GM12864 (cell line): ENCODE measurements around the gene ACOT12.

Source experiments
- DNase-seq: peaks from one replicate; pipeline ENCODE4 v3.0.0-alpha.2; 2011; ENCODE audit warnings: low read depth
- H3K4me3 ChIP-seq: 2 replicates; pipeline ENCODE4 v1.5.1; 2011; ENCODE audit warnings: mild to moderate bottlenecking, low read depth, low read length, control low read depth
- TF ChIP-seq, protein P1 (sequence below): IDR thresholded peaks from 2 replicates; pipeline ENCODE4 v1.5.1; 2011; ENCODE audit warnings: low read depth, mild to moderate bottlenecking, moderate library complexity, low read length, control low read depth, inconsistent platforms; ENCODE audit errors: missing control alignments

Gene ACOT12

DNA sequence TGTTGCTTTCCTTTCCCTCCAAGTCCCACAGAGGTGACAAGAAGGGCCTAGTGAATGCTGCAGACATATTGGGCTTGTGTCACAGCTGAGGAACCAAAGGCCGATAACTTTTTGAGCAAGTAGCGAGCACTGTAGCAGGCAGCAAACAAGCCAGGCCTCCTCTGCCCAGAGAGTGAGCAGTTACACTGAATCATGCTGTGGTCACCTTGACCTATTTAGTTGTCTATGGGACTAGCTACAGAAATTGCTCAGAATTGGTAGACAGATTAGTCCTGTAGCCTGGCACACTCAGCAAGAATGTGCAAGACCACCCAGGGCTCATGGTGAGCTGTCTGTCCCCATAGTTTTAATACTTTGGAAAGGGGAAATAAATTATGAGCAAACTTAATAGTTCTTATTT is 67.4 kb downstream of the ACOT12 start:
- DNase-seq, result no peak
- TF ChIP-seq, protein P1, sequence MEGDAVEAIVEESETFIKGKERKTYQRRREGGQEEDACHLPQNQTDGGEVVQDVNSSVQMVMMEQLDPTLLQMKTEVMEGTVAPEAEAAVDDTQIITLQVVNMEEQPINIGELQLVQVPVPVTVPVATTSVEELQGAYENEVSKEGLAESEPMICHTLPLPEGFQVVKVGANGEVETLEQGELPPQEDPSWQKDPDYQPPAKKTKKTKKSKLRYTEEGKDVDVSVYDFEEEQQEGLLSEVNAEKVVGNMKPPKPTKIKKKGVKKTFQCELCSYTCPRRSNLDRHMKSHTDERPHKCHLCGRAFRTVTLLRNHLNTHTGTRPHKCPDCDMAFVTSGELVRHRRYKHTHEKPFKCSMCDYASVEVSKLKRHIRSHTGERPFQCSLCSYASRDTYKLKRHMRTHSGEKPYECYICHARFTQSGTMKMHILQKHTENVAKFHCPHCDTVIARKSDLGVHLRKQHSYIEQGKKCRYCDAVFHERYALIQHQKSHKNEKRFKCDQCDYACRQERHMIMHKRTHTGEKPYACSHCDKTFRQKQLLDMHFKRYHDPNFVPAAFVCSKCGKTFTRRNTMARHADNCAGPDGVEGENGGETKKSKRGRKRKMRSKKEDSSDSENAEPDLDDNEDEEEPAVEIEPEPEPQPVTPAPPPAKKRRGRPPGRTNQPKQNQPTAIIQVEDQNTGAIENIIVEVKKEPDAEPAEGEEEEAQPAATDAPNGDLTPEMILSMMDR, result no peak
- no peak overlapping the region for H3K4me3 ChIP-seq

DNA sequence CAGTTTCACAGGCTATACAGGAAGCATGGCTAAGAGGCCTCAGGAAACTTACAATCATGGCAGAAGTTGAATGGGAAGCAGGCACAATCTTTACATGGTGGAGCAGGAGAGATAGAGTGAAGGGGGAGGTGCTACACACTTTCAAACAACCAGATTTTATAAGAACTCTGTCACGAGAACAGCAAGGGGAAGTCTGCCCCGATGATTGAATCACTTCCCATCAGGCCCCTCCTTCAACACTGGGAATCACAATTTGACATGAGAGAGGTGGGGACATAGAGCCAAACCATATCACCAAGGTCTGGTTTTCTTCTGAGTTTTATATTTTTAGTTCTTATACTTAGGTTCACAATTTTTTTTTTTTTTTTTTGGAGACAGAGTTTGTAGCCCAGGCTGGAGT is 76.4 kb downstream of the ACOT12 start:
- H3K4me3 ChIP-seq, result no peak overlapping the region
- TF ChIP-seq, protein P1, result no peak
- no peak for DNase-seq

DNA sequence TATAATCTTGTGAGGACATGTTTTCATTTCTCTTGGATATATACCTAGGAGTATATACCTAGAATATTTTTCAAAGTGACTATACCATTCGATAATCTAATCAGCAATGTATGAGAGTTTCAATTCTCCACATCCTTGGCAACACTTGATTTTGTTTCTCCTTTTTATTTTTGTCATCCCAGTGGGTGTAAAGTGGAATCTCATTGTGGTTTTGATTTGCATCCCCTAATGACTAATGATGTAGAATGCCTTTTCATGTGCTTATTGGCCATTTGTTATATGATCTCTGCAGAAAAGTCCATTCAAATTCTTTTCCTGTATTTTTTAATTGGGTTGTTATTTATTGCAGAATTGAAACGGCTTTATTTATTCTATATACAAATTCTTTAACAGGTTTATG is 77.4 kb downstream of the ACOT12 start:
- TF ChIP-seq, protein P1, result no peak
- no peak for DNase-seq

DNA sequence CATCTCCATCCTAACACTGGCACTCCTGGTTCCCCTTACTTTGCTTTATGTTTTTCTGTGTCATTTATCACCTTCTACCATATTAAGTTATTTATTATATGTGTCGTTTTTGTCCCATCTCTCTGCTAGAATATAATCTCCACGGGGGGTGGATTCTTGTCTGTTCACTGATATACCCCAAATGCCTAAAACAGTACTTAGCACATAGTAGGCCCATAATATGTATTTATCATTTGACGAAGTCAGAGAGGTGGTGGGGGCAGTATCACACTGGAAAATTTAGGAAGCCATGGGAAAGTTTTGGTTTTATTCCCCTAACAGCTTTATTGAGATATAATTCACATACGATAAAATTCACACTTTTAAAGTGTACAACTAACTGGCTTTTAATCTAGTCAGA is 78.1 kb downstream of the ACOT12 start:
- TF ChIP-seq, protein P1, result no peak
- no peak for DNase-seq

More for the DNA sequence above, 77.4 kb downstream of the ACOT12 start:
- no peak overlapping the region for H3K4me3 ChIP-seq

DNA sequence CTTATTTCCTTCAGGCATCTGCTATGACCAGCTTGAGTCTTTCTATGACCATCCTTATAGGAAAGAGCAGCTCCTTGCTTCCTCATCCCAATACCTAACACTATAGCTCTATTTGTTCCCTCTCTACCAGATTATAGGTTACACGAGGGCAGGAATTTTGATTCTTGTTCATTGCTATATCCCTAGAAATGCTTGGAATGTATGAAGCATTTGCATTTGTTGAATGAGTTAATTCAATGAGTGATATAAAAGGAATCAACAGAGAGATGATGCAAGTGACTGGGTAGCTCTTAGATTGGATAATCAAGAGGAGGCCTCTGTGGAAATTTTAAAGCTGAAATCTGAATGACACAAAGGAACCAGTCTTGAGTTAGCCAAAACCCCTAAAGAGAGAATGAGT is 78.6 kb downstream of the ACOT12 start:
- TF ChIP-seq, protein P1, result no peak
- no peak overlapping the region for H3K4me3 ChIP-seq
- DNase-seq, result no peak

More for the DNA sequence above, 78.1 kb downstream of the ACOT12 start:
- H3K4me3 ChIP-seq, result no peak overlapping the region

DNA sequence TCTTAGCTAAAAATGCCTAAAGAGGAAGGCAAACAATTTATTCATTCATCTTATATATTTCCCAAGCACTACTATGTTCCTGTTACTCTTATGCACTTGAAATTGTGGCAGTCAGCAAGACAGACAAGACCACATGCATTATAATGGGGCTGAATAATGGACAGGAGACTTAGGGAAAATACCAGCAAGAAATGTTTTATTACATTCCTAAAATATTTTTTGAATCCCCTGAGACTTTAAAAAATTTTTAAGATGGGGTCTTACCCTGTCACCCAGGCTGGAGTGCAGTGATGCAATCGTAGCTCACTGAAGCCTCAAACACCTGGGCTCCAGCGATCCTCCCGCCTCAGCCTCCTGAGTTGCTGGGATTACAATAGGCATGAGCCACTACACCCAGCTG is 79.4 kb downstream of the ACOT12 start:
- TF ChIP-seq, protein P1, result no peak
- H3K4me3 ChIP-seq, result no peak overlapping the region
- no peak for DNase-seq

DNA sequence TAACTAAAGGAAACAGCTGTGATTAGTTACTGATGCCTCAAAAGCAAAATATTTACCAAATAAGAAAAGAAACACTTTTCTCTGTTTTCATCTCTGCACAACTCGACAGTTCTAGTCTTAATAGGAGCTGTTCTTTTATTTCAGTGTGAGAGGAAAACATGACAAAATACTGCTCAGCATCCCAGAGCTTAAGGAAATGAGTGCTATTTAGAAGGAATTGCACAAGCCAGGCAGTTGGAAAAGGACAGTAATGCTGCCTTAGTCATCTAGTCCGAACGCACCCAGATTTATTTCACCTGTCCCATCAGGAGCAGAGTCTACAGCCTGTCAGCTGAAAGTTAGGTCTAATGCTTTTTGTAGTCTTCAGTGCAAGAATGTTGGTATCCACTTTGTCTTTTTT is 80.2 kb downstream of the ACOT12 start:
- TF ChIP-seq, protein P1, result no peak
- no peak overlapping the region for H3K4me3 ChIP-seq
- DNase-seq, result no peak
